ENCODE results near the gene TMEM192.
"Not testable (repeated sequence)": the region's sequence is repeated elsewhere in the genome, so short reads cannot be mapped to it uniquely, and the experiment has no call there.

The TMEM192 gene

GRCh38 chr4:165092187-165092586 is 20.5 kb downstream of the TMEM192 start:
- DNase-seq = not testable (repeated sequence)

GRCh38 chr4:165088366-165088765 is 24.3 kb downstream of the TMEM192 start:
- no peak for DNase-seq

- no peak for DNase-seq
Observed at GRCh38 chr4:165085946-165086345, 26.7 kb downstream of the TMEM192 start.

GRCh38 chr4:165084787-165085186 is 27.9 kb downstream of the TMEM192 start:
- not testable (repeated sequence) for DNase-seq

GRCh38 chr4:165079476-165079875 is 33.2 kb downstream of the TMEM192 start:
- DNase-seq = peak; percentile 66

- DNase-seq = no peak
Observed at GRCh38 chr4:165077034-165077578, 35.6 kb downstream of the TMEM192 start.

- not testable (repeated sequence) for DNase-seq
Observed at GRCh38 chr4:165073346-165073745, 39.3 kb downstream of the TMEM192 start.

- DNase-seq = no peak
Observed at GRCh38 chr4:165070560-165070959, 42.1 kb downstream of the TMEM192 start.

GRCh38 chr4:165060938-165061337 is 51.7 kb downstream of the TMEM192 start:
- no peak for DNase-seq

GRCh38 chr4:165059386-165059785 is 53.3 kb downstream of the TMEM192 start:
- no peak for DNase-seq

GRCh38 chr4:165058666-165059065 is 54.0 kb downstream of the TMEM192 start:
- DNase-seq = no peak

GRCh38 chr4:165055601-165056000 is 57.1 kb downstream of the TMEM192 start:
- DNase-seq = no peak

GRCh38 chr4:165053645-165054044 is 59.0 kb downstream of the TMEM192 start, which contains the start of gene TRIM75:
Gene TRIM75 (plus strand): TSS chr4:165053866. CDS start chr4:165059148, 5,282 bp downstream.
- DNase-seq = no peak

- no peak for DNase-seq
Observed at GRCh38 chr4:165052627-165053026, 60.0 kb downstream of the TMEM192 start.

GRCh38 chr4:165048170-165048569 is 64.5 kb downstream of the TMEM192 start:
- DNase-seq = no peak

GRCh38 chr4:165031436-165032211 is 81.0 kb downstream of the TMEM192 start, which contains the start of gene TRIM60:
Gene TRIM60 (plus strand): TSS chr4:165031999. CDS start chr4:165040073, 8,074 bp downstream.
- no peak for DNase-seq

GRCh38 chr4:165027762-165028402 is 84.8 kb downstream of the TMEM192 start:
- DNase-seq = no peak

- not testable (repeated sequence) for DNase-seq
Observed at GRCh38 chr4:165025782-165026181, 86.9 kb downstream of the TMEM192 start.
